ENCODE data around the gene ZBTB37. TPM values are rescaled to one million over a fixed set of nuclear protein-coding genes. Genes with fewer than 3 reads are reported as not detected.
A peak's percentile ranks its signal among the peaks of the same experiment; 100 is the strongest.

ZBTB37 gene
- total and polyA plus RNA-seq, 2 donors from 2014 or later: 1.0 to 19.1 TPM

- intact Hi-C loops (cut with DNase I): no loop called here
- Histone ChIP-seq H3K27me3 (ENCODE audit: control insufficient read depth, insufficient read depth, low read length) (no peaks in the 10 kb centered on the region), H3K27ac (ENCODE audit: low read depth in 2 of 2, low read length in 2 of 2) (no peak overlapping the region), H3K4me3 (ENCODE audit: low read length in 3 of 3) (no peak overlapping the region), H3K9me3 (ENCODE audit: control insufficient read depth in 2 of 3, insufficient read depth in 1 of 3, low read length in 3 of 3) (no peaks in the 10 kb centered on the region), H3K4me1 (ENCODE audit: control insufficient read depth in 2 of 3, insufficient read depth in 2 of 3, low read depth in 1 of 3, low read length in 3 of 3) (no peaks in the 10 kb centered on the region), H3K9ac (ENCODE audit: low read length in 3 of 3) (no peak overlapping the region), H3K36me3 (ENCODE audit: control insufficient read depth in 2 of 3, insufficient read depth in 3 of 3, low read length in 3 of 3) (peaks cover 2 to 20% (median 7%) of the 10 kb centered on the region in 3 donors)
- TF ChIP-seq CTCF (IDR thresholded peaks at IDR 0.05; ENCODE audit: borderline replicate concordance, extremely low read depth, insufficient read depth): no peak
- DNase-seq (no peak), FAIRE-seq (no peak)
Observed at GRCh38 chr1:173832748-173833147, 35.4 kb upstream of the ZBTB37 start.

GRCh38 chr1:173852105-173852504, 16.1 kb upstream of the ZBTB37 start:
- DNase-seq: no peak
- Histone ChIP-seq H3K4me1 (ENCODE audit: control insufficient read depth in 2 of 3, insufficient read depth in 2 of 3, low read depth in 1 of 3, low read length in 3 of 3) (no peaks in the 10 kb centered on the region), H3K36me3 (ENCODE audit: control insufficient read depth in 2 of 3, insufficient read depth in 3 of 3, low read length in 3 of 3) (peaks cover 0 to 11% (median 3%) of the 10 kb centered on the region in 3 donors), H3K27me3 (ENCODE audit: control insufficient read depth, insufficient read depth, low read length) (no peaks in the 10 kb centered on the region), H3K4me3 (ENCODE audit: low read length in 3 of 3) (no peak overlapping the region), H3K27ac (ENCODE audit: low read depth in 2 of 2, low read length in 2 of 2) (no peak overlapping the region), H3K9ac (ENCODE audit: low read length in 3 of 3) (no peak overlapping the region), H3K9me3 (ENCODE audit: control insufficient read depth in 2 of 3, insufficient read depth in 1 of 3, low read length in 3 of 3) (no peaks in the 10 kb centered on the region)
- no peak for TF ChIP-seq CTCF (IDR thresholded peaks at IDR 0.05; ENCODE audit: borderline replicate concordance, extremely low read depth, insufficient read depth)
- intact Hi-C loops (cut with DNase I): no loop called here
- FAIRE-seq: no peak

- no peak overlapping the region for H3K9ac ChIP-seq (ENCODE audit: low read length in 3 of 3)
- peaks cover 0 to 15% (median 3%) of the 10 kb centered on the region in 3 donors for H3K36me3 ChIP-seq (ENCODE audit: control insufficient read depth in 2 of 3, insufficient read depth in 3 of 3, low read length in 3 of 3)
- intact Hi-C loops (cut with DNase I): no loop called here
- H3K4me3 ChIP-seq (ENCODE audit: low read length in 3 of 3): no peak overlapping the region
- peak in 2 of 5 donors; percentile 7 to 46 for DNase-seq
- FAIRE-seq: no peak
- H3K4me1 ChIP-seq (ENCODE audit: control insufficient read depth in 2 of 3, insufficient read depth in 2 of 3, low read depth in 1 of 3, low read length in 3 of 3): no peaks in the 10 kb centered on the region
- no peaks in the 10 kb centered on the region for H3K27me3 ChIP-seq (ENCODE audit: control insufficient read depth, insufficient read depth, low read length)
- H3K9me3 ChIP-seq (ENCODE audit: control insufficient read depth in 2 of 3, insufficient read depth in 1 of 3, low read length in 3 of 3): no peaks in the 10 kb centered on the region
- no peak for TF ChIP-seq CTCF (IDR thresholded peaks at IDR 0.05; ENCODE audit: borderline replicate concordance, extremely low read depth, insufficient read depth)
- H3K27ac ChIP-seq (ENCODE audit: low read depth in 2 of 2, low read length in 2 of 2): no peak overlapping the region
Observed at GRCh38 chr1:173853074-173853473, 15.1 kb upstream of the ZBTB37 start.

GRCh38 chr1:173856014-173856413, 12.2 kb upstream of the ZBTB37 start:
- H3K4me1 ChIP-seq (ENCODE audit: control insufficient read depth in 2 of 3, insufficient read depth in 2 of 3, low read depth in 1 of 3, low read length in 3 of 3): no peaks in the 10 kb centered on the region
- peaks cover 0 to 15% (median 3%) of the 10 kb centered on the region in 3 donors for H3K36me3 ChIP-seq (ENCODE audit: control insufficient read depth in 2 of 3, insufficient read depth in 3 of 3, low read length in 3 of 3)
- H3K4me3 ChIP-seq (ENCODE audit: low read length in 3 of 3): no peak overlapping the region
- no peaks in the 10 kb centered on the region for H3K9me3 ChIP-seq (ENCODE audit: control insufficient read depth in 2 of 3, insufficient read depth in 1 of 3, low read length in 3 of 3)
- DNase-seq (no peak), FAIRE-seq (no peak)
- H3K9ac ChIP-seq (ENCODE audit: low read length in 3 of 3): no peak overlapping the region
- H3K27me3 ChIP-seq (ENCODE audit: control insufficient read depth, insufficient read depth, low read length): no peaks in the 10 kb centered on the region
- TF ChIP-seq CTCF (IDR thresholded peaks at IDR 0.05; ENCODE audit: borderline replicate concordance, extremely low read depth, insufficient read depth): no peak
- H3K27ac ChIP-seq (ENCODE audit: low read depth in 2 of 2, low read length in 2 of 2): no peak overlapping the region
- intact Hi-C loops (cut with DNase I): no loop called here
